ENCODE results near the gene XPO6. TPM values are rescaled to one million over a fixed set of nuclear protein-coding genes. Genes with fewer than 3 reads are reported as not detected.

Gene XPO6
- polyA plus RNA-seq, 1 donor (not counting 4 experiments of a cell fraction or from before 2014, with no cell fraction given): 127 TPM

DNA sequence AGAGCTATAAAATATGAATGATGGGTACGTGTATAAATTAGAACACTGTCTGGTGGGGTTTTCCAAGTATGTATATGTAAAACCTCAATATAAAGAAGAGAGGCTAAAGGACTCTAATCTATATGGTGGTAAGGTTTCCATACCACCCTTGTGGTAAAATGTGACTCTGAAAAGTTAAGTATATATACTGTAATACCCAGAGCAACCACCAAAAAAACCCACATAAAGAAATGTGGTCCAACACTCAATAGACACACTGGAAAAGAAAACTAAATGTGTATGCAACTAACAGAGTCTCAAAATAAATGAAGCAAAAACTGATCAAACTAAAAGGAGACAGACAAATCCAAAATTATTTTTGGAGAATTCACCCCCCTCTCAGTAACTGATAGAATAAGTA, 72.2 kb downstream of the XPO6 start:
- TF ChIP-seq EZH2 (IDR thresholded peaks at IDR 0.05; ENCODE audit: low read length): no peak
- TF ChIP-seq, protein P1, sequence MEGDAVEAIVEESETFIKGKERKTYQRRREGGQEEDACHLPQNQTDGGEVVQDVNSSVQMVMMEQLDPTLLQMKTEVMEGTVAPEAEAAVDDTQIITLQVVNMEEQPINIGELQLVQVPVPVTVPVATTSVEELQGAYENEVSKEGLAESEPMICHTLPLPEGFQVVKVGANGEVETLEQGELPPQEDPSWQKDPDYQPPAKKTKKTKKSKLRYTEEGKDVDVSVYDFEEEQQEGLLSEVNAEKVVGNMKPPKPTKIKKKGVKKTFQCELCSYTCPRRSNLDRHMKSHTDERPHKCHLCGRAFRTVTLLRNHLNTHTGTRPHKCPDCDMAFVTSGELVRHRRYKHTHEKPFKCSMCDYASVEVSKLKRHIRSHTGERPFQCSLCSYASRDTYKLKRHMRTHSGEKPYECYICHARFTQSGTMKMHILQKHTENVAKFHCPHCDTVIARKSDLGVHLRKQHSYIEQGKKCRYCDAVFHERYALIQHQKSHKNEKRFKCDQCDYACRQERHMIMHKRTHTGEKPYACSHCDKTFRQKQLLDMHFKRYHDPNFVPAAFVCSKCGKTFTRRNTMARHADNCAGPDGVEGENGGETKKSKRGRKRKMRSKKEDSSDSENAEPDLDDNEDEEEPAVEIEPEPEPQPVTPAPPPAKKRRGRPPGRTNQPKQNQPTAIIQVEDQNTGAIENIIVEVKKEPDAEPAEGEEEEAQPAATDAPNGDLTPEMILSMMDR (optimal IDR thresholded peaks at IDR 0.05 in 1 of 3, IDR thresholded peaks at IDR 0.05 in 1 of 3, conservative IDR thresholded peaks at IDR 0.05 in 1 of 3; ENCODE audit: extremely low read depth in 1 of 3, insufficient read depth in 2 of 3, low read length in 3 of 3): no peak
- dilution Hi-C loops (cut with MboI; ENCODE audit: extremely low pct_ligation_motif_present, low sequenced_read_pairs): no loop called here

DNA sequence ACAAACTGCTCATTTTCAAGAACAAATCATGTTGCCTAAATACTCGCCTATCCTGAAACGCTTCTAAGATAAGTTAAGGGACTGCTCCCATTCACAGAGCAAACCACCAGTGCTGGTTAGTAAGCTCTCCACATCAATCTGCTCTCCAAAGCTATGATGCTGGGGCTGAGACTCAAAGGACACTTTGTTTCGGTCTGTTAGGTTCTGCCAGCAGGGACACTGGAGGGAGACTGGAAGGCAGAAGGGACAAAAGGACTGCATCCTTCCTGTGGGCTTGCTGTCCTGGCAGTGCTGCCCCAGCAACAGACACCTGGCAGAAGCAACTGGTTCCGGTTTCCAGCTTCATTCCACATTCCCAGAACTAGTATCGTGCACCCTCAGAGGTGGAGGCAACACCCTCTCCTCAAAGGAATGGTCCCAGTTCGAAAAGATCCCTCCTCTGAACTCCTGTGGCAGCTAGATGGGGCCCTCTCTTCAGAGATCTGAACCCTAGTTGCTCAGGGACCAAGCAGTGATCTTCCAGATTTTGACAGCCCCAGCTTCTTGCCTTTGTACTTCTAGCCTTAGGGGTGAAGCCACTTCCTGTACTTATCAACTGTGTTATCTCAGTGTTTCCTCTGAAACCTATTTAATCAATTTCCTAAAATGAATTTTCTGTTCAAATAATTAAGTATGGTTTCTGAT, 74.9 kb downstream of the XPO6 start:
- Histone ChIP-seq H3K79me2 (ENCODE audit: control insufficient read depth, insufficient read depth, low read length) (peaks cover 17% of the 10 kb centered on the region), H3K9me1 (ENCODE audit: control insufficient read depth, extremely low read depth, insufficient read depth, low read length) (no peaks in the 10 kb centered on the region), H3K4me3 (ENCODE audit: control insufficient read depth in 2 of 3, extremely low read depth in 1 of 3, insufficient read depth in 2 of 3, low read depth in 1 of 3, low read length in 3 of 3) (no peak overlapping the region), H2AFZ (ENCODE audit: control insufficient read depth, low read length) (no peak overlapping the region), H3K27ac (ENCODE audit: control insufficient read depth, insufficient read depth, low read length) (no peak overlapping the region), H3K9me3 (ENCODE audit: control insufficient read depth, low read depth, low read length) (no peaks in the 10 kb centered on the region), H3K36me3 (ENCODE audit: control insufficient read depth in 2 of 2, extremely low read depth in 1 of 2, insufficient read depth in 2 of 2, low read length in 2 of 2) (peaks cover 30 to 32% of the 10 kb centered on the region in 2 experiments), H3K4me1 (ENCODE audit: control insufficient read depth, extremely low read depth, insufficient read depth, low read length) (no peaks in the 10 kb centered on the region), H3K9ac (ENCODE audit: control insufficient read depth, extremely low read depth, insufficient read depth, low read length) (no peak overlapping the region), H3K27me3 (ENCODE audit: control insufficient read depth, extremely low read depth, insufficient read depth, low read length) (no peaks in the 10 kb centered on the region), H3K4me2 (ENCODE audit: control insufficient read depth, extremely low read depth, insufficient read depth, low read depth, low read length) (no peak overlapping the region), H4K20me1 (ENCODE audit: control insufficient read depth, extremely low read depth, insufficient read depth, low read length) (no peaks in the 10 kb centered on the region)
- DNase-seq (ENCODE audit: low read depth, low spot score): no peak
- FAIRE-seq: no peak
- TF ChIP-seq, protein P1 (optimal IDR thresholded peaks at IDR 0.05 in 1 of 3, IDR thresholded peaks at IDR 0.05 in 1 of 3, conservative IDR thresholded peaks at IDR 0.05 in 1 of 3; ENCODE audit: extremely low read depth in 1 of 3, insufficient read depth in 2 of 3, low read length in 3 of 3): no peak
- no peak for TF ChIP-seq EZH2 (IDR thresholded peaks at IDR 0.05; ENCODE audit: low read length)
- dilution Hi-C loops (cut with MboI; ENCODE audit: extremely low pct_ligation_motif_present, low sequenced_read_pairs): no loop called here

More for the DNA sequence above, 72.2 kb downstream of the XPO6 start:
- Histone ChIP-seq H3K4me2 (ENCODE audit: control insufficient read depth, extremely low read depth, insufficient read depth, low read depth, low read length) (no peak overlapping the region), H3K9ac (ENCODE audit: control insufficient read depth, extremely low read depth, insufficient read depth, low read length) (no peak overlapping the region), H3K9me1 (ENCODE audit: control insufficient read depth, extremely low read depth, insufficient read depth, low read length) (no peaks in the 10 kb centered on the region), H3K79me2 (ENCODE audit: control insufficient read depth, insufficient read depth, low read length) (peaks cover 17% of the 10 kb centered on the region), H3K4me1 (ENCODE audit: control insufficient read depth, extremely low read depth, insufficient read depth, low read length) (no peaks in the 10 kb centered on the region), H3K27me3 (ENCODE audit: control insufficient read depth, extremely low read depth, insufficient read depth, low read length) (no peaks in the 10 kb centered on the region), H3K36me3 (ENCODE audit: control insufficient read depth in 2 of 2, extremely low read depth in 1 of 2, insufficient read depth in 2 of 2, low read length in 2 of 2) (peaks cover 23 to 28% of the 10 kb centered on the region in 2 experiments), H3K27ac (ENCODE audit: control insufficient read depth, insufficient read depth, low read length) (no peak overlapping the region), H3K4me3 (ENCODE audit: control insufficient read depth in 2 of 3, extremely low read depth in 1 of 3, insufficient read depth in 2 of 3, low read depth in 1 of 3, low read length in 3 of 3) (no peak overlapping the region), H2AFZ (ENCODE audit: control insufficient read depth, low read length) (no peak overlapping the region), H3K9me3 (ENCODE audit: control insufficient read depth, low read depth, low read length) (no peaks in the 10 kb centered on the region), H4K20me1 (ENCODE audit: control insufficient read depth, extremely low read depth, insufficient read depth, low read length) (no peaks in the 10 kb centered on the region)
- FAIRE-seq (no peak), DNase-seq (ENCODE audit: low read depth, low spot score) (no peak)
